K562 (cell line): ENCODE data around the gene GABRR3.

Source experiments
- HMGXB4 ChIP-seq: sonication (generic); formaldehyde crosslinking; IDR thresholded peaks from 2 replicates; pipeline ENCODE4 v1.8.1; 2023; ENCODE audit warnings: mild to moderate bottlenecking, missing genetic modification reagents
- NBN ChIP-seq: fragments of 450-650 bp; IDR thresholded peaks from 2 replicates; pipeline ENCODE4 v1.6.1; 2016; ENCODE audit warnings: low read depth, mild to moderate bottlenecking
- POLR2A ChIP-seq: fragments of 450-650 bp; conservative IDR thresholded peaks from 2 replicates; pipeline ENCODE4 v1.6.1; 2016
- TF ChIP-seq, protein P1 (sequence below), 3 experiments: IDR thresholded peaks in 2 of 3; conservative IDR thresholded peaks in 1 of 3; 2 replicates each; pipeline ENCODE4 v1.5.1; 2011 to 2012; ENCODE audit warnings: low read length in 3 of 3, mild to moderate bottlenecking in 3 of 3, control low read depth in 2 of 3, improper control_type of control experiment in 1 of 3, inconsistent platforms in 1 of 3, low read depth in 1 of 3, mixed read lengths in 1 of 3, moderate library complexity in 1 of 3; ENCODE audit not compliant: insufficient read depth in 2 of 3

DNA sequence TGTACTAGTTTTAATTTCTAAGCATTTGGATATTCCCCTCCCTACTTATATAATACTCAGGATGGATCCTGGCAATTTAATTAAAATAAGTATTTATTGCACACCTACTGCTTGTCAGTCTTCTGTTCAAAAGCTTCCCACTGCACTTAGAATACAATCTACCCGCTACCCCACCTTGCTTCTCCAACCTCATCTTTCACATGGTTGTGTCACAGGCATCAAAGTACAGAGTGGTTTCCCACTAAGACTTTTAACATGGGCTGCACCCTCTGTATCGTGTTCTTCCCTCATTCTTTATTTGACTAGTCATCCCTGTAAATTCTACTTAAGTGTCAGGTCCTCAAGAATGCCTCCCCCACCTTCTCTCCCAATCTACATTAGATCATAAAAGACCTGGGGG lies 97.9 kb downstream of the GABRR3 start:
- no peak for TF ChIP-seq POLR2A
- TF ChIP-seq, protein P1, sequence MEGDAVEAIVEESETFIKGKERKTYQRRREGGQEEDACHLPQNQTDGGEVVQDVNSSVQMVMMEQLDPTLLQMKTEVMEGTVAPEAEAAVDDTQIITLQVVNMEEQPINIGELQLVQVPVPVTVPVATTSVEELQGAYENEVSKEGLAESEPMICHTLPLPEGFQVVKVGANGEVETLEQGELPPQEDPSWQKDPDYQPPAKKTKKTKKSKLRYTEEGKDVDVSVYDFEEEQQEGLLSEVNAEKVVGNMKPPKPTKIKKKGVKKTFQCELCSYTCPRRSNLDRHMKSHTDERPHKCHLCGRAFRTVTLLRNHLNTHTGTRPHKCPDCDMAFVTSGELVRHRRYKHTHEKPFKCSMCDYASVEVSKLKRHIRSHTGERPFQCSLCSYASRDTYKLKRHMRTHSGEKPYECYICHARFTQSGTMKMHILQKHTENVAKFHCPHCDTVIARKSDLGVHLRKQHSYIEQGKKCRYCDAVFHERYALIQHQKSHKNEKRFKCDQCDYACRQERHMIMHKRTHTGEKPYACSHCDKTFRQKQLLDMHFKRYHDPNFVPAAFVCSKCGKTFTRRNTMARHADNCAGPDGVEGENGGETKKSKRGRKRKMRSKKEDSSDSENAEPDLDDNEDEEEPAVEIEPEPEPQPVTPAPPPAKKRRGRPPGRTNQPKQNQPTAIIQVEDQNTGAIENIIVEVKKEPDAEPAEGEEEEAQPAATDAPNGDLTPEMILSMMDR (IDR thresholded peaks at IDR 0.05 in 2 of 3, conservative IDR thresholded peaks at IDR 0.05 in 1 of 3; ENCODE audit: insufficient read depth in 2 of 3, low read depth in 1 of 3, low read length in 3 of 3): no peak
- TF ChIP-seq NBN: no peak
- TF ChIP-seq HMGXB4: no peak
